Amniotic epithelial cell (primary cell): ENCODE data around the gene CLMN.

Source experiments
- DNase-seq: peaks from one replicate; pipeline ENCODE4 v3.0.0-alpha.2; 2010; ENCODE audit warnings: low read depth

CLMN gene

DNA sequence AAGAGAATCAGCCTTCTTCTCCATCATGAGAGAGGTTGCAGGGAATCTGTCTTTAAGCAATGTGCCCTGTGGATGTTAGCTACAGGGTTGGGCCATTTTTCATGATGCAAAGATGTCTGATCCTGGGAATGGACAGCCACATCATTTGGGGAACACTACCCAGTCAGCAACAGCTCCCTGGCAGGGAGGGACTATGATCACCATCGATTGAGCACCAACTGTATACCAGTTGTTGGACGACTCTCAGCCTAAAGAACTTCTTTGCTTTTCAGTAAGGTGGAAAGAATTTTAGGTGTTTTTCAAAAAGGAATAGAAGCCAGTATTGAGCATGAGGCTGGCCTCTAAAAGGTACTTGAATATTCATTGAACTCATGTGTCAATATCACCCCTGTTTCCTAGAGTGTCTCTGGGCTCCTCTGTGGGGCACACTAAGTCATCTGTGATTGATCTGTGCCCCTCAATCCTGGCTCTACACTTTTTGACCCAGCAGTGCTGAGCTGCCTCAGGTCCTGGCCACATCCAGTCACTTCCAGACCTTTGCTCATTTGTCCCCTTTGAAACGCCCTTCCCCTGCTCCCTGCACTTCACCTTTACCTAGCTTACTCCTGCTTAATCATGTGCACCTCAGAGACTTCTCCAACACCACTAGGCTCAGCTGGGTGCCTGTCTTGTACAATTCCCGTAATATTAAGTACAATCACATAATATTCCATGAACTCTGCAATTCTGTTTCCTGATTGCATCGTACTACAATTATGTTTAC lies 2.2 kb upstream of the CLMN start:
- no peak for DNase-seq

DNA sequence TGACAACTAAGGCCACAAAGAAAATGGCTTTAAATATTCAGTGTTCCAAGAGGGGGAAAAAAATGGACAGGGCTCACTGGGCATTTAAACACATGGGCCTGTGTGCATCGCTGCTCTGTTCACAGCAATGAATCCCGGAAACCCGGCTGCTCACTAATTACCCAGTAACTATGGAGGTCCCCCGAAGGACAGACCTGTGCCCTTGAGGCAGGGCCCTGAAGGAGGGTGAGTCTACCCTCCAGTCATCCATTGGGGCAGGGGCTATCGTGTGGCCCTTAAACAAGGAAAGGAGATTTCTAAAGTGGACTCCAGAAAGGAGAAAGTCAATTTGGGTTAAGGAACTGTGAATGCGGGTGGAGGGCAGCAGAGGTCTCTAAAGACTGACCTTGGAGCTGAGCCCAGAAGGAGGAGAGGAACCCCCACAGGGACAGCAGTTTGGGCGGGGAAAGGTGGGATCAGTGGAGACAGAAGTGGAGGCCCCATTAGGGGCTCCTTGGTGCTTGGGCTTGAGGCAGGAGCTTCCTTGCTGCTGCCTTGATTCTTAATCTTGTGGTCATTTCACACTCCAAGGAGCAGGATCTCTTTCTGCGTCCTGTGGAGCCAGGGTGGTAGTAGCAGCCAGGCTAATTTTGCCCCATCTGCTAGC lies 1.4 kb upstream of the CLMN start:
- DNase-seq = no peak

DNA sequence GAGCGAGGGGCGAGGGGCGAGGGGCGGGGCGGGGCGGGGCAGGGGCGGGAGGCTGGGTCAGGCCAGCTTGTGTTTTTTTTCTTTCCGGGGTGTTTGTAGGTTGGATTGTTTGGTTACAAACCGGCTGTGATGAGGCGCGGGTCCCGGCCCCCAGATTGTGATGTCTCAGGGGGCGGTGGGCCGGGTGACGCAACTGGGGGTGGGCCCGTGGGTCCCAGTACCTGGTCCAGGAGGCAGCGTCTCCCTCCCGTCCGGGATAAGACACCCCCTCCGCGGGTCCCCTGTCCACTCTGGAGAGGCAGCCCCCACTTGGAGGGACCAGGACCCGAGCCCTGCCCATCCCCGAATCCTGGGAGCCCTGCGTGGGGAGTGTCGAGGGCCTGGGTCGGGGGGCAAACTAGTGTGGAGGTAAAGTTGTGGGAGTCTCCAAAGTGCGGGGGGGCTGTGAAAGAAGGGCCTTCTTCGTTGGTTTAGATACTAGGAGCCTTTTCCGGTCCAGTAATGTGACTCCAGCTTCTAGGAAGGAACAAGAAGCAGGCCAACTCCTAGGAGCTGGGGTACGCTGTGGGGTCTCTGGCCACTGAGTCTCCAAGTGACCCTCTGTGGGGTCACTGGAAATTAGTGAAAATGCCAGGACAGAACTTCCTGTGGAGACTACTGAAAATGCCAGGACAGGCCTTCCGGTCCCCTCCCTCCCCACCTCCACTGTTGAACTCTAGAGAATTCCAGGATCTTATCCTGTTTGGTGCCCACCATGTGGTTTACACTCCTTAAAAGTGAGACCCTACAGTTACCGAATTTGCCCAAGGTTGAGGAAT lies 579 bp upstream of the CLMN start:
- no peak for DNase-seq

DNA sequence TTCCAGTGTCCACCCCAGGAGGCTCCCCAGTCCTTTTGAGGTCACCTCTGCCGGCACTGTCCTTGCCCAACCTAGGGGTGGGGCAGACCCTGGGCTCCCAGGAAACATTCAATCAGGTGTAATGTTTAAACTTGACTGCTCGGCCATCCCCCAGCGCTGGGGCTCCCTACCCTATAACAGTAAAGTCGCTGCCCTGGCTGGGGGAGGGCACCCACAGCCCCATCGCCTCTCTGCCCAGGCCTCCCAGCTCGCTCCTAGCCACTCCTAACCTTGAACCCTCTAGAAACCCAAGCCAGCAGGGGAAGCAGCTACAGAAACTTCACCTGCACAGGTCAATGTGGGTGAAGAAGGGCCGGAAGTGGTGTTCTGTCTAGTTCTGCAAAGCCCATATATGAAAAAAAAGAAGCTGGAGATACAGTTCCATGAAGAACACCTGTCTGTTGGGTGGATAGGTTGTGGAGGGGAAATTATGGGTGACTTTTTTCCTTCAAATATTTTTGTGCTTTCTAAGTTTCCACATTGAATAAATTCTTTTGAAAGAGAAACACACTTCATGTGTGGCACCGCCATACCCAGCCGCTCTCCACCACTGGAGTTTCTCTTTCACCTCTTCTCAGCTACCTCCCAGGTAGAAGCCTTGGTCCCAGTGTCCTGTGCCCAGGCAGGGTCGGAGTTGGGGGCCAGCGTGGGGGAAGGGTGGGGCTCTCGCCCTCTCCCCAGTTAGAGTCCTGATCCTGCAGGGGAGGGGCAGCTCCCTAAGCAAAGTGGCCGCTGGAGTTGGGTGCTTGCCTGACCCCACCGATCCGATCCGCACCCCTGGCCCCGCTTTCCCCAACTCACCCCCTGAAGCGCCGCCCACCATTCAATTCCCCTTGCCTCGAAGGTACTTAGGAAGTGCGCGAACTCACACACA lies 1.1 kb downstream of the CLMN start:
- DNase-seq = peak; percentile 18

DNA sequence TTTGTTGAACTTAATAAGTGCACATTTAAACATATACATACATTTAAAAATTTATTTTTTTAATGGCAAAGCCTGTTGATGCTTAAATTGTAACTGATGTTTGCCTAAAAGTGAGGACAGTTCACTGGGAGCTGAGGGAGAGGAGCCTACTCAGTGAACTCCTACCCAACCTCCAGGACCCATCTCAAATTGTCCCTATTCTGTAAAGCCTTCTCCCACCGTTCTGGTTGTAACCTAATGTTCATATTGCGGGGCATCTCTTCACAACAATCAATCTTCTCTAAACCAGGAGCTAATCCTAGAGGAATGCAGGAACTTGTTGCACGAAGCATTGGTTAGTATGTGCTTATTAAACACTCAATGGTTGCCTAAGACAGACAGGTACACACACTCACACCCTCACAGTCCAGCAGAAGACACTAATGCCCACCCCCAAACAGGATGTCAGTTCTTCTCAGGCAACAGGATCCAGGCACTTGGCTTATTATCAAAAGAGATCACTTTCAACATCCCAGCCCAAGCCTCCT lies 1.8 kb downstream of the CLMN start:
- peak; percentile 15 for DNase-seq

DNA sequence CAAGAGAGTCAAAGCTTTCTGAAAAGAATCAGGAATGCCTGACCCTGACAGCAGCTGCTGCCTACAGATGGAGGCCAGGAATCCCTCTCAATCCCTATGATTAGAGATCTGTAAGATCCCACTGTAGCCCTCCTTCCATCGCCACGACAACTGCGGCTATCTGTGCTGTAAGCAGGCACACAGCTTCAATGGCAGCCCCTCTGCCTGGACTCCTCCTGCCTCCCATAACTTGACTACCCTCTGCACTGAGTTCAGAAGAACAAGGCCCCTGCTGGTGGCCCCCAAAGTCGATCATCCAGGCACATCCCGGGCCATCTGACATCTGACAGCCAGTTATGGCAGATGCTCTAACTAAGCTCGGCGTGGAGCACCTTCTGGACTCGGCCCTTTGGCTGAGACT lies 2.9 kb downstream of the CLMN start:
- no peak for DNase-seq

DNA sequence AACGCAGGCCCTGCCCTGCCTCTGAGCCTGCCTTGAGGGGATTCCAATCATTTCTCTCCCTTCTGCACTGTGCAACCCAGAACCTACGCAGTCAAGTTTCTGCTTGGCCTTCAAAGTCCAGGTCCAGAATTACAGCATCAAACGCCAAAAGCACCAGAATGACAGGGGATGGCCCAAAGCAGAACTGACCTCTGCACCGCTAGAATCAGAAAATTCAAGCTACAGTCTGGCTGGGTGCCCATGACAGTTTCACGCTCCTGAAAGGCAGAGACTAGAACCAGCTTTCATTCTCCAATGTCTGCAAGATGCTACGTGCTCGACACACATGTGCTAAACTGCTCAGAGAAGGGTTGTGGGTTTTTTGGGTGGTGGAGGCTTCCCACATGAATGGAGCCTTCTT lies 4.1 kb downstream of the CLMN start:
- DNase-seq = no peak

DNA sequence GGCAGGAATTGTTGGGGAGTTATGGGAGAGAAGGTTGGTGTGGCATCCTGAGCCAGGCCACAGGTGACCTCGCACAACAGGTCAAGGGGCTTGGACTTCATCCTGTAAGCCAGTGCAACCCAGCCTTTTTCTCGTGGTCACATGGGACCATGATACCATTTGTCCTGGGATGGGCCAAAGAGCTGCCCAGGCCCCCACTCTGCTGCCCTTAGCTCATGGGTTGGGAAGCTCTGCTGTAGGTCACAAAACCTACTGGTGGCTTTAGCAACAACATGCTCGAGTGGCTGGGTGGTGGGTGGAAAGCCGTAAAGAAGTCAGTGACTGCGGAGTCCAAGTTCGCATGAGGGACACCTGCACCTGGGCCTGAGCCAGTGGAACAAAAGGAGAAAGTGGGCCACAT lies 4.6 kb downstream of the CLMN start:
- DNase-seq = no peak

DNA sequence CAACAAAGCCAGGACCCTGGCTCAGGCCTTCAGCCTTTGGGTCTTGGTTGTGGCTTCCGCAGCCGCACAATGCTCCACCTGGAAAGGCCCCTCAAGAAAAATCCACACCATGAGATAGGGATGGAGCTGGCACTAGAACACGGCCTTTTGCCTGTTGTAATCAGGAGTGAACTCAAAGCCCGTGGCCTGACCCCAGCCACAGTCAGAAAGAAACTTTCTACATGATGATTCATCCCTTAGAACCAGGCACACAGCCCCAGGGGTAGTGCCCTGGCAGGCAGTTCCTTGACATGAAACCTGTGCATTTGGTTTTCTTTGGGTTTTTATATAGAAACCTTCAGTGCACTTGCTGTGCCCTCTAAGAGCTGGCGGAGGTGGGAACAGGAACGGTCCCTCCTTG lies 5.1 kb downstream of the CLMN start:
- peak; percentile 71 for DNase-seq

DNA sequence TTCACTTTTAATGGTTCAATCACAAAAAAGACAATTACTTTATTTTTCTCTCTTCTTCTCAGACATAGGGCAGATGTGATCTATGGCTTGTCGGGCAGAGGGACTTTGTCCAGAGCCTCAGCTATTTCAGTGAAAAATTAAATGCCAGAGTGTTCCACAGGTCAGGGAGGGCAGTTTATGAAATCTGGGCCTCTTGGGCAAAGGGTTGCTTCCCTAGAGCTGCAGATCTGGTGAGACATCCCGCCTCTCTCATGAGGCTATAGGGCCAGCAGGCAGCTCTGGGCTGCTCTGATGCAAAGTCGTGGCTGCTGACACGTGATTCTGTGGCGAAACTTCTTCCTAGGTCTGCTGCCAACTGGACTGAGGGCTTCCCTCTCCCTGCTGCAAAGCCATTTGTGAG lies 6.0 kb downstream of the CLMN start:
- peak; percentile 95 for DNase-seq

DNA sequence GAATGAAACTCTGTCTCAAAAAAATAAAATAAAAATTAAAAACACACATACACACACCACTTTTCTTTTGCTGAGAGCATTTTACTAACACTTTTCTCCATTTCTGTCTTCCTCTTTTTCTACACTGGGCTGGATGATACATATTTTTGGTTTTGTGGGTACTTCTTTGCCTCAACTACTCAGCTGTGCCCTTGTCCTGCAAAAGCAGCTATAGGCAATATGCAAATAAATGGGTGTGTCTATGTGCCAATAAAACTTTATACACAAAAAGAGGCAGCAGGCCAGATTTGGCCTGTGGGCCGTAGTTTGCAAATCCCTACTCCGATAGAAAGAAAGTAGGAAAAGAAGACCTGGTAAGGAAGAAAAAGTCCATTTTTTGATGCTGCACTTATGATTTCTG lies 6.5 kb downstream of the CLMN start:
- no peak for DNase-seq

DNA sequence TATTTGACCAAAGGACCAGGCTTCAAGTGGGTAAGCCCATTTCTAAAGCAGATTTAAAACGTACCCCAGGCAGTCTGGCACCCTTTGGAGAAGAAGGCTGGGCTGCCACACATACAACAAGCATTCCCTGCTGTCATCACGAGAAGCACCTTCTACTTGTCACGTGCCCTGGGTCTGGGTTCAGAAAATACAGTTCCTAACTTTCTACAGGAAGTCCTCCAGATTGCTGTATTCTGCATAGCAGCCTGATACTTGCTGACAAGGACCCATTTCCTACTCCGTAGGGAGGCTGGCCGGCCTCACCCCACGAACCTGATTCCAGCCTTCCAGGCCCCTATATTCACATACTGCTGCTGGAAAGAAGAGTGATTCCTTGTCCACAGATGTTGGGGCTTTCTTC lies 7.4 kb downstream of the CLMN start:
- no peak for DNase-seq

DNA sequence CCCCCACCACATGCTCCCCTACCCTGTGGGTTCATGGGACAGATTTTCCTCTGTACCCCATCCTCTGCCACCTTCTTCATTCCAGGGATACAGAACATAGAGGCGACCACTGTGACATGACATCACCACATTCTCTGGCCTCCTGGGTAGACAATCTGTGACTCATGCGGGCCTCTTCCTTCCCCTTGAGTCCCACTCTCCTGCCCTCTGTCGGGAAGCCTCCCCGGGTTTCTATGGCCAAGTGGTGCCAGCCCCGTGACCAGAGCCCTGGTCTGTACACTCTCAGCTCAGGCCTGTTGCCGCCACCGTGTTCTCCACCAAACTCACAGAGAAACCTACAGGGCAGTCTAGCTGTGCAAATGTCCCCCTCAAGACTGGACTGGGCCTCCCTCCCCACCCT lies 8.0 kb downstream of the CLMN start:
- no peak for DNase-seq

DNA sequence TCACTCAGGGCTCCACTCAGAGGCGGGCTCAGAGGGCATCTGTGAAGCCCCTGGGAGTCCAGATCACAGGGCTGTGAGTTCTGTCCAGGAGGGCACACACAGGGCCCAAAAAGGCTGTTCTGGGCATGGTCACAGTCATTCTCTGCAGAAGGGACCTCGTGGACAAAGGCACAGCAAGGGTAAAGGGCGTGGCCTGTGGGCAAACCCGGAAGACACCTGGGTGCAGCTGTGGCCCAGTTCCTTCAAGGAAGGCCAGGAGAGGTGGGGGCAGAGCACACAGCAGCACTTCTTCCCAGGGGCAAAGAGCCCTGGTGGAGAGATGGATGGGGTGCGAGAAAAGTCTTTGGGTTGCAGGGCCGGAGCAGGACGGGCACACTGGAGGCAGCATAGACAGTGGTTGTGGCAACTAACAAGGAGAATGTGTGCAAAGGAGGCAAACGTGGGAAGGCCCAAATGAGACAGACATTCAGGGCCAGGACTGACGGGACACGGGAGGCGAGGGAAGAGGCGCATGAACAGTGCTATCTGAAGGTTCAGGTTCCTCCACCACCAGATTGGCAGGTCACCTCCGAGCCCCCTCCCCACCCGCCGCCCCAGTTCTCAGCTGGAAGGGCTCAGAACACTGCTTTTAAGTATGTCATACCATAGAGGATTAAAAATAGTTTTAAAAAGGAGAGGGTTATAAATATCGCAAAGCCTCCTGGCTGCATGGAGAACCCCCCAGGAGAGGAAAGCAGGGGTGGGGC lies 8.9 kb downstream of the CLMN start:
- DNase-seq = no peak

DNA sequence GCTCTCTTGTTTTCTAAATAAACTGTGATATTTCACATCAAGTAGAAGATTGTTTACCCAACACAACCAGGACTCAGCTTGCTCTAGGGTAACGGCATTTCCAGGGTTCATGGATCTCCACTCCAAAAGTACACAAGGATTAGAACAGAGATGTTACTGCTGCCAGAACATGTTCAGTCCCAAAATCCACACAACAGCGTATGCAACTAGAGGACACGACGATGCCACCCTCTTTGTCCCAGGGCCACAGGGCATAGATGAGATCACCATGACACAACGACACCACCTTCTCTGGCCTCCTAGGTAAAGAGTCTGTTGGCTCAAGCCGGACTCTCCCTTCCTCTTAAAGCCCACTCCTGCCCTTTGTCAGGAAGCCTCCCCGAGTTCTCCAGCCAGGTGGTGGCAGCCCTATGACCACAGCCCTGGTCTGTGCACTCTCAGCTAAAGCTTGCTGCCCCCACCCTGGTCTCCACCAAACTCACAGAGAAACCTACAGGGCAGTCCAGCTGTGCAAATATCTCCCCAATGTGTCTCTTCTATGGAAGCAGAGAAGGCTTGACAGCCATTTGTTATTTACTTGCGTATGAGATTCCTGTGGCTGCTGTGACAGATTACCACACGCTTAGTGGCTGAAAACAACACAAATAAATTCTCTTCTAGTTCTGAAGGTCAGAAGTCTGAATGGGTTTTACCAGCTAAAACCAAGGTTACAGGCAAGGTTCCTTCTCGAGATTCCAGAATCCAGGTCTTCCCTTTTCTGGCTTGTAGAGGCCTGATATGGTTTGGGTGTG lies 10.3 kb downstream of the CLMN start:
- DNase-seq = peak; percentile 10

DNA sequence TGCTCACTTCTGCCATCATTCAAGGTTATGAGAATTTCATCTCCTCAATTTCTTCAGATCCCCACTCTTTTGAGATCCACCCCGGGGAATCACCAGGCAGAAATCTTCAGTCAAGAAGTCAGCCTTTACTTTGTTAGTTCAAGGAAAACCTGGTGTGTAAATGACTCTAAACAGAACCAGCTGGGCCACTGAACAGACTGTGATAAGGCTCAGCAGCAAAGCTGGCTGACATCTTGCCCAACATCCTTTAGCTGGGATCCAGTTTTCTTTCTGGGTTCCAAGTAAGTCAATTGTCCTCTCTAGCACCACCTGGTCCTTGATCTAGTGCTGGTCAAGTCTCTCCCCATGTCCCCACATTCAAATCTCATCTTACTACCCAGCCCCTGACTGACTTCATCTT lies 11.6 kb downstream of the CLMN start:
- no peak for DNase-seq

DNA sequence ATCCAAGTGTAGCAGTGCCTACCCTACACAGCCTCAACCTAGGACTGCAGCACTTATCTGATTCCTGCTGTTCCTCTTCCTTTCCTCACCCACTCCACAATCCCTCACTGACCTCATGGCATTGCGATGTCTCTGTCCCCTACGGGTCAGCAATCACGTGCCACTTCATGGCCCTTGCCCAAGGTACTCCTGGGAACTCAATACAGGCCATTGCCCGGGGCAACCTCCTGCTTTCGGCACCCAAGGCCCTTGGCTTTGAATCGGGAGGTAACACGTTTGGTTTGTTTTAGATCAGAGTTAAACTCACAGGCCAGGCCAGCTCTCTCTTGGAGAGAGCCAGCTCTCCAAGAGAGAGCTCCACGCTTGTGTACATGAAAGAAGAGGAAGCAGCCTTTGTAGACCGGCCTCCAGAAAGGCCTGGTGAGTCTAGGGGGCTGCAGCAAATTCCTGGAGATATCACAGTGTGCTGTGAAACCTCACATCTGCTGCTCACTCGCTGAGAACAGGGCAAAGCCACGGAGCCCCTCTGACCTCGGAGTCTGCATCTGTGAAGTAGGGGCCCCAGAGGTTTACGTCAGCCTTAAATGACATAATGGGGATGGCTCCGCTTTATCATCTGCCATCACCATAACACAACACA lies 12.2 kb downstream of the CLMN start:
- DNase-seq = no peak

DNA sequence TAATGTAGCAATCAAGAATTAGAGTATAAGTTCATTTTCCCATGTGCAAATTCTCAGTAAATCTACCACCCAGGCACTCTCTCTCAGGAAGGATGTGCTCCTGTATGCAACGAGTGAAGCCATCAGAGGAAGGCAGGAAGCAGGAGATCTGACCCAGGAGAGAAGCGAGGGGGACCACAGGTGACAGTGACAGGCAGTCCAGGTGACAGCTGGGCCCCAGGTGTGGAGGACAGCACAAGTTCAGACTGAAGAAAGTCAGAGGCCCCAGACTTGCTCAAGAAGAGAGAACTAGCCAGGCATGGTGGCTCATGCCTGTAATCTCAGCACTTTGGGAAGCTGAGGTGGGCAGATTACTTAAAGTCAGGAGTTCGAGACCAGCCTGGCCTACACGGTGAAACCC lies 13.8 kb downstream of the CLMN start:
- DNase-seq = no peak

DNA sequence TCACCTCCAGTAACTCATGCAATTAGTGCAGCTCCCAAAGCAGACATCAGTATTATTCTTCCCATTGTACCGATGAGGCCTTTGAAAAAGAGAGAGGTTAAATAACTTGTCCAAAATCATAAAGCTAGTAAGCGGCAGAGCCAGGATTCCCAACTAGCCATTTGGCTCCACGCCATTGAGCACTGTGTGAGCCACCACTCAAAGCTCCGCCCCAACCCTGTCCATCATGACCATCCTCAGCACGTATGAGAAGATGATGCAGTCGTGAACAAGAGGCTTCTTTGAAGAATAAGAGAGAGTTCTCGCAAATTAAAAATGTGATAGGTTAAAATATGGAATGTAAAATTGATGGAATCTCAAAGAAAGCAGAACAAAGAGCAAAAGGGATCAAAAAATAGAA lies 14.6 kb downstream of the CLMN start:
- no peak for DNase-seq

DNA sequence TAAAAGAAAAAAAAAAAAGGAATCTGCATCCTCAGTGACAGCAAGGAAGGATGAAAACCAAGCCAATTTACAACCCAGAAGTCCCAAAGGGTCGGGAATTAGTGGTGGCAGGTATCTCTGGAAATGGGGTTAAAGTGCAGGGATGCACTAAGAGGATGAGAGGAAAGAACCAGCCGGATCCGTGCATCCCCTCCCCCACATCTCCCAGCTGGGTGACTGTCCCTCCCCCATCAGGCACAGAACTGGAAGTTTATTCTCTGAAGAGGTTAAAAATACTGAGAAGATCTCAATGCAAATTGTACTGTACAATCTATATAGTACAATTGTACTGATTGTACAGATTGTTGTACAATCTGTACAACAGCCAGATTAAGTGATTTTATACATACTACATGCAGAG lies 15.4 kb downstream of the CLMN start:
- DNase-seq = no peak
